GM18873 (cell line): ENCODE results near the gene ASCC3.
A peak's percentile ranks its signal among the peaks of the same experiment; 100 is the strongest.

Experiments used
- ATAC-seq: cut with Tn5 transposase; IDR thresholded peaks from one replicate; pipeline ENCODE4 v1.9.1; 2021; ENCODE audit warnings: mild to moderate bottlenecking, moderate library complexity, moderate number of reproducible peaks; ENCODE audit not compliant: unreplicated experiment, low FRiP score

ASCC3 gene

GRCh38 chr6:100617633-100618350 is 263.3 kb downstream of the ASCC3 start:
- peak; percentile 78 for ATAC-seq

GRCh38 chr6:100614933-100615332 is 266.2 kb downstream of the ASCC3 start:
- ATAC-seq, result no peak

- ATAC-seq, result no peak
Measured at GRCh38 chr6:100614386-100614785, 266.7 kb downstream of the ASCC3 start.

GRCh38 chr6:100613656-100614055 is 267.5 kb downstream of the ASCC3 start:
- ATAC-seq, result no peak

- no peak for ATAC-seq
Measured at GRCh38 chr6:100612094-100612493, 269.0 kb downstream of the ASCC3 start.

GRCh38 chr6:100599088-100599770 is 281.9 kb downstream of the ASCC3 start:
- no peak for ATAC-seq

- no peak for ATAC-seq
Measured at GRCh38 chr6:100595456-100595855, 285.7 kb downstream of the ASCC3 start.

GRCh38 chr6:100593522-100593921 is 287.6 kb downstream of the ASCC3 start:
- no peak for ATAC-seq

- no peak for ATAC-seq
Measured at GRCh38 chr6:100592929-100593328, 288.2 kb downstream of the ASCC3 start.

GRCh38 chr6:100577425-100577824 is 303.7 kb downstream of the ASCC3 start:
- no peak for ATAC-seq

- no peak for ATAC-seq
Measured at GRCh38 chr6:100575921-100576320, 305.2 kb downstream of the ASCC3 start.

- no peak for ATAC-seq
Measured at GRCh38 chr6:100574836-100575235, 306.3 kb downstream of the ASCC3 start.

- ATAC-seq, result no peak
Measured at GRCh38 chr6:100573166-100573565, 308.0 kb downstream of the ASCC3 start.

GRCh38 chr6:100568255-100568654 is 312.9 kb downstream of the ASCC3 start:
- no peak for ATAC-seq

- no peak for ATAC-seq
Measured at GRCh38 chr6:100566563-100566962, 314.6 kb downstream of the ASCC3 start.

- ATAC-seq, result no peak
Measured at GRCh38 chr6:100565439-100566104, 315.6 kb downstream of the ASCC3 start.

- no peak for ATAC-seq
Measured at GRCh38 chr6:100559859-100560258, 321.3 kb downstream of the ASCC3 start.

- ATAC-seq, result no peak
Measured at GRCh38 chr6:100554228-100554627, 326.9 kb downstream of the ASCC3 start.

GRCh38 chr6:100553243-100553642 is 327.9 kb downstream of the ASCC3 start:
- ATAC-seq, result no peak

GRCh38 chr6:100549406-100550167 is 331.5 kb downstream of the ASCC3 start:
- no peak for ATAC-seq

- no peak for ATAC-seq
Measured at GRCh38 chr6:100538086-100538485, 343.0 kb downstream of the ASCC3 start.
